ENCODE data around the gene CDH16.

CDH16 gene, protein sequence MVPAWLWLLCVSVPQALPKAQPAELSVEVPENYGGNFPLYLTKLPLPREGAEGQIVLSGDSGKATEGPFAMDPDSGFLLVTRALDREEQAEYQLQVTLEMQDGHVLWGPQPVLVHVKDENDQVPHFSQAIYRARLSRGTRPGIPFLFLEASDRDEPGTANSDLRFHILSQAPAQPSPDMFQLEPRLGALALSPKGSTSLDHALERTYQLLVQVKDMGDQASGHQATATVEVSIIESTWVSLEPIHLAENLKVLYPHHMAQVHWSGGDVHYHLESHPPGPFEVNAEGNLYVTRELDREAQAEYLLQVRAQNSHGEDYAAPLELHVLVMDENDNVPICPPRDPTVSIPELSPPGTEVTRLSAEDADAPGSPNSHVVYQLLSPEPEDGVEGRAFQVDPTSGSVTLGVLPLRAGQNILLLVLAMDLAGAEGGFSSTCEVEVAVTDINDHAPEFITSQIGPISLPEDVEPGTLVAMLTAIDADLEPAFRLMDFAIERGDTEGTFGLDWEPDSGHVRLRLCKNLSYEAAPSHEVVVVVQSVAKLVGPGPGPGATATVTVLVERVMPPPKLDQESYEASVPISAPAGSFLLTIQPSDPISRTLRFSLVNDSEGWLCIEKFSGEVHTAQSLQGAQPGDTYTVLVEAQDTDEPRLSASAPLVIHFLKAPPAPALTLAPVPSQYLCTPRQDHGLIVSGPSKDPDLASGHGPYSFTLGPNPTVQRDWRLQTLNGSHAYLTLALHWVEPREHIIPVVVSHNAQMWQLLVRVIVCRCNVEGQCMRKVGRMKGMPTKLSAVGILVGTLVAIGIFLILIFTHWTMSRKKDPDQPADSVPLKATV

DNA sequence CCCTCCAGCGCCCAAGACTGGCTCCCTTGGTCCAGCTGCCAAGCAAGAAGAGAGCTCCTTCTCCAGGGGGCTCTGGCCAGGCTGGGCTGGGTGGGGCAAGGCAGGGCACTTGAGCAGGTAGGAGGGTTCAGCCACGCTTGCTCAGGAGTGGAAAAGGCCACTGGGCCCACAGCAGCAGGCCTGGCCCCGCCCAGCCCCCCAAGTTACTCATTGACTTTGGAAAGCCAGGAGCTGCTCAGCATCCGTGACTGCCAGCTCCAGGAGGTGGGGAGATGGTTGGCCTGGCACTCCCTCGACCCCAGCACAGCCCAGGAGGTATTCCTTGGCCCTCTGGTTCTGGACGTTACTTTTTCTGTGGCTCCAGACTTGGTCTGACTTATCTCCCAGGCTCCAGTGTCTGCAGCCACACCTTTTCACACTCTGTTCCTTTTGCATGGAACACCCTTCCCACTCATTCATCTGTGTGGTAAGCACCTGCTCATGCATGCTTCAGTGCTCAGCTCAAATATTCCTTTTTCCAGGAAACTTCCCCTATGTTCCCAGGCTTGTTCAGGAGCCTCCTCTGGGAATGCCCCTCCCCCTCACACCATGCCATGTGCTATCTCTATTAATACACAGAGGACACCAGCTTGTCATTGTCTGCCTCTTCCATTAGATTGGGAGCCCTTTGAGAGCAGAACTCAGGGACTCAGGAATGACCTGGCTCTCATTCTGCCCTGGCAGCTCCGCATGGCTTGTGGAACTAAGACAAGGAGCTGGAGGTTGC, at the start of gene CDH16:
Gene CDH16 (minus strand): TSS at position 83 of the 766 bp plus-strand sequence. CDS start 820 bp downstream, outside the sequence.
- DNase-seq (ENCODE audit: low read depth) = no peak
- TF ChIP-seq, protein P1, sequence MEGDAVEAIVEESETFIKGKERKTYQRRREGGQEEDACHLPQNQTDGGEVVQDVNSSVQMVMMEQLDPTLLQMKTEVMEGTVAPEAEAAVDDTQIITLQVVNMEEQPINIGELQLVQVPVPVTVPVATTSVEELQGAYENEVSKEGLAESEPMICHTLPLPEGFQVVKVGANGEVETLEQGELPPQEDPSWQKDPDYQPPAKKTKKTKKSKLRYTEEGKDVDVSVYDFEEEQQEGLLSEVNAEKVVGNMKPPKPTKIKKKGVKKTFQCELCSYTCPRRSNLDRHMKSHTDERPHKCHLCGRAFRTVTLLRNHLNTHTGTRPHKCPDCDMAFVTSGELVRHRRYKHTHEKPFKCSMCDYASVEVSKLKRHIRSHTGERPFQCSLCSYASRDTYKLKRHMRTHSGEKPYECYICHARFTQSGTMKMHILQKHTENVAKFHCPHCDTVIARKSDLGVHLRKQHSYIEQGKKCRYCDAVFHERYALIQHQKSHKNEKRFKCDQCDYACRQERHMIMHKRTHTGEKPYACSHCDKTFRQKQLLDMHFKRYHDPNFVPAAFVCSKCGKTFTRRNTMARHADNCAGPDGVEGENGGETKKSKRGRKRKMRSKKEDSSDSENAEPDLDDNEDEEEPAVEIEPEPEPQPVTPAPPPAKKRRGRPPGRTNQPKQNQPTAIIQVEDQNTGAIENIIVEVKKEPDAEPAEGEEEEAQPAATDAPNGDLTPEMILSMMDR (conservative IDR thresholded peaks at IDR 0.05; ENCODE audit: control insufficient read depth, insufficient read depth, low read depth, low read length) = no peak
- no peak within 1 kb of the TSS for H3K4me3 ChIP-seq (ENCODE audit: control insufficient read depth, low read depth, low read length)

DNA sequence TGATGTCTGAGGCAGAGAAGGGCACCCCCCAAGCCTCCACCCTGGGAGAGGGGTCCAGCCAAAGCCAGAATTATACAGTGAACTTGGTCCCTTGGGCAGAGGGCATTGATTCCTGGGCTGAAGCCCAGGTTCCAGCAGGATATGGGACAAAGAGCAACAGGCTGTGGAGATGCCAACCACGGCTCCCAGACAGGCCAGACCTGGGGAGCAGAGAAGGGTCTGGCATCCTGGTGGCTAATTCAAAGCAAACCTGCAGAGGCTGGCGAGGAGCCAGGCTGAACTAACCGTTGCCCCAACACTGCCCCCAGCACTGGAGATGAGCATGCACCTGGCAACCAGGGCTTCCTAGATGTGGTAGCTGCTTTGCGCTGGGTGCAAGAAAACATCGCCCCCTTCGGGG, 45.4 kb upstream of the CDH16 start:
- TF ChIP-seq, protein P1 (conservative IDR thresholded peaks at IDR 0.05; ENCODE audit: control insufficient read depth, insufficient read depth, low read depth, low read length) = no peak
- DNase-seq (ENCODE audit: low read depth) = no peak
- H3K4me3 ChIP-seq (ENCODE audit: control insufficient read depth, low read depth, low read length) = no peak overlapping the region

DNA sequence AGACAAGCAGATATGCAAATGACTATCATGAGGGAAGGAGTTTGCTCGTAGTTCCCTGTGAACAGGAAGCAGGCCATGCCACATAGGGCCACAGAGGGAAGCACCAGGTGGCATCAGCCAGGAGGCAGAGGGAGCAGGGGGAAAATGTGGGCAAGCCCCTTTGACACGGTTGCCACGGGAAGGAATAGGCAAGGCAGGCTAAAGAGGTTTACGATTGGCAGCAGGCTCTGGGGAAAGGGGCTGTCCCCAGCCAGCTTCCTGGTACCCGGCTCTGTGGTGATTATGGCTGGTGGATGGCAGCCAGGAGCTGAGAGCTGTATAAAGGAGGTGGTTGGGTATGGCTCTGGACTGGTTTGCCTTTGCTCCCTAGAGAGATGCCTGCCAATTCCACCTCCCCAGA, 43.2 kb upstream of the CDH16 start:
- TF ChIP-seq, protein P1 (conservative IDR thresholded peaks at IDR 0.05; ENCODE audit: control insufficient read depth, insufficient read depth, low read depth, low read length) = no peak
- no peak for DNase-seq (ENCODE audit: low read depth)
- no peak overlapping the region for H3K4me3 ChIP-seq (ENCODE audit: control insufficient read depth, low read depth, low read length)

DNA sequence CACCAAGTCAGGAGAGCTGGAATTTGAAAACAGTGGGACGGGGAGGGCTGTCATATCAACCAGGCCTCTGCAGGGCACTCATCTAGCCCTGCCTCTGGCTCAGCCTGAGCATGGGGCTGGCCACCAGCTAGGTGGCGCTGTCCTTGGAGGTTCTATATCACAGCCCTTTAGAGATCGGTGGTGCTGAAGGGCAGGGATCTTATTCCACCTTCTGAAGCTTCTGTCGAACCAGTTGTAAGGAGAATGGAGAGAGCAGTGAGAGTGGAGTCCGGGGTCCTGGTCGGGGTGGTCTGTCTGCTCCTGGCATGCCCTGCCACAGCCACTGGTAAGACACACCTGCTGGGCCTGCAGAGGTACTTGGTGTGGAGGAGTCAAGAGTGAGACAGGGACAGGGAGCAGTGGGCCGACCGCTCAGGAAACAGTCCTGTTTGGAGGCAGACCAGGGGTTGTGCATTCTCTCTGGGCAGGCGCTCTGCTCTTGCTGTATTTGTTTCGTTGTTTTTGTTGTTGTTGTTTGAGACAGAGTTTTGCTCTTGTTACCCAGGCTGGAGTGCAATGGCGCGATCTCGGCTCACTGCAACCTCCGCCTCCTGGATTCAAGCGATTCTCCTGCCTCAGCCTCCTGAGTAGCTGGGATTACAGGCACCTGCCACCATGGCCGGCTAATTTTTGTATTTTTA, 42.5 kb upstream of the CDH16 start, which contains the start of gene CES3:
Gene CES3 (plus strand): TSS at position 202 of the 680 bp plus-strand sequence. CDS start 42 bp downstream, at position 244.
- no peak within 1 kb of the TSS for H3K4me3 ChIP-seq (ENCODE audit: control insufficient read depth, low read depth, low read length)
- TF ChIP-seq, protein P1 (conservative IDR thresholded peaks at IDR 0.05; ENCODE audit: control insufficient read depth, insufficient read depth, low read depth, low read length) = peak; percentile 77
- DNase-seq (ENCODE audit: low read depth) = peak; percentile 59

DNA sequence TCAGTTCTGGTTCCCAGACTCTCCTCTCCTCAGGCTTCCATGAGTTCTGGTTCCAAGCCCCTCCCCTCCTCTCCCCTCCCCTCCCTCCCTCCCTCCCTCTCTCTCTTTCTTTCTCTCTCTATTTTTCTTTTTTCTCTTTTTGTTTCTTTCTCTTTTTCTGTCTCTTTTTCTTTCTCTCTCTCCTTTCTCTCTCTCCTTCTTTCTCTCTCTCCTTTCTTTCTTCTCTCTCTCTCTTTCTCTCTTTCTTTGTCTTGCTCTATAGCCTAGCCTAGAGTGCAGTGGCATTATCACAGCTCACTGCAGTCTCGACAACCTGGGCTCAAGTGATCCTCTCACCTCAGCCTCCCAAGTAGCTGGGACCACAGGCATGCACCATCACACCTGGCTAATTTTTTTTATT, 41.6 kb upstream of the CDH16 start:
- TF ChIP-seq, protein P1 (conservative IDR thresholded peaks at IDR 0.05; ENCODE audit: control insufficient read depth, insufficient read depth, low read depth, low read length) = no peak
- H3K4me3 ChIP-seq (ENCODE audit: control insufficient read depth, low read depth, low read length) = no peak overlapping the region
- no peak for DNase-seq (ENCODE audit: low read depth)
